Measurements from ENCODE around the gene POGZ.

POGZ gene

GRCh38 chr1:151370211-151370911, 88.9 kb downstream of the POGZ start:
- DNase-seq = no peak

DNA sequence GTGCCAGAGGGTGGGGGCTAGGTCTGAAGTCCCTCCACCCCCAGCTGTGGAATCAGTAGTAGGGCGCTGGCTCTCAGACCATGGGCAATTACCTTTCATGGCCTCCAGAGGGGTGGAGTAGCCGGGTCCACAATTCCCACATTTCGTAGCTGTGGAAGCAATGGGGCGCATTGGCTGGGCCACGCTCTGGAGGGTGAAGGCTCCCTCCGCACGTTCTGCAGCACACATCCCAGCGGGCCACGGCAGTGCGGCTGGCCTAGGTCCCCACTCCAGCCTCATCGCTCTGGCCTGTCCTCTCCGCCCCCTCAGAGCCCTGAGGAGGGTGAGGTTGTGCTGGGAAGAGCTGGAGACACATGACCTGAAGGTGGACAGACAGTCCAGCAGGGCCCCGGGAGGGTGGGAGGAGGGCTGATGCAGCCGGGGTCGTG, 89.7 kb downstream of the POGZ start:
- DNase-seq = no peak

GRCh38 chr1:151369302-151369610, 90.0 kb downstream of the POGZ start:
- no peak for DNase-seq

DNA sequence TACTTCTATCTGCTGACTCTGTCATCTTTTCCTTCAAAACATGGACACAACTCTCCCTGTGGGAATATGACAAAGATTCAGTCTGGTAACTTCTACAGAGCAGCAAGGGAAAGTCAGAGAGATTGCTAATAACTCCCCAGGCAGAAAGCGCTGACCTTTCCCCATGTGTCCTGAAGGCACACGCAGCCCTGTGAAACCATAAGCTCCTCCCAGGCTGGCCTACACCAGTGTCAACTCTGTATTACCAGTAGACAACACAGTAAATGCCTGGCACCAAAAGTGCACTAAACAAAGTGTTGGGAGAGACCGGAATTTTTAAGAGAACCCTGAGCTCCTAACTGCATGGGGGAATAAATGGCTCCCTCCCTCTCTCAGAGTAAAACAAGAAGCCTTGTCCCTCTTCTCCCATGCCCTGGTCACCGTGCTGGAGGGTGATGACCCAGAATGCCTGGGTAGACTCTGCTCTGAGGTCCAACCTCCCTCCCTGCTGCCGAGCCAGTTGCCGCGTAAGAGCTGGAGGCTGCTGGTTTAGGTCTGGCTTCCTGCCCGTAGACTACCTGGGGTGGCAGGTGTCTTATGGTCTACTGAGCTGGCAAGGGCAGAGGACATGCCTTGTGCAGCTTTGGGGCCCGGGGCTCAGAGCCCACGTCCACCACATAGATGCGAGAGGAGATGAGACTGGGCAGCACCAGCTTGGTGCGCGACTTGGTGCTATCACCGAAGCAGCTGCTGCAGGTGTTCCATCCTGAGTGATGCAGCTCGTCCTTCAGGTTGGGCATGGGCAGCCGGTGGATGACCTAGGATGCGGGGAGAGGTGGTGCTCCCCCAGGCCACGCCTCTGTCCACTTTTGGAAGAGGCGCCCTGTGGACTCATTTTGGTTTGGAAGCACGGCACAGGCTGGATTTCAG, 90.6 kb downstream of the POGZ start:
- peak; percentile 47 for DNase-seq

DNA sequence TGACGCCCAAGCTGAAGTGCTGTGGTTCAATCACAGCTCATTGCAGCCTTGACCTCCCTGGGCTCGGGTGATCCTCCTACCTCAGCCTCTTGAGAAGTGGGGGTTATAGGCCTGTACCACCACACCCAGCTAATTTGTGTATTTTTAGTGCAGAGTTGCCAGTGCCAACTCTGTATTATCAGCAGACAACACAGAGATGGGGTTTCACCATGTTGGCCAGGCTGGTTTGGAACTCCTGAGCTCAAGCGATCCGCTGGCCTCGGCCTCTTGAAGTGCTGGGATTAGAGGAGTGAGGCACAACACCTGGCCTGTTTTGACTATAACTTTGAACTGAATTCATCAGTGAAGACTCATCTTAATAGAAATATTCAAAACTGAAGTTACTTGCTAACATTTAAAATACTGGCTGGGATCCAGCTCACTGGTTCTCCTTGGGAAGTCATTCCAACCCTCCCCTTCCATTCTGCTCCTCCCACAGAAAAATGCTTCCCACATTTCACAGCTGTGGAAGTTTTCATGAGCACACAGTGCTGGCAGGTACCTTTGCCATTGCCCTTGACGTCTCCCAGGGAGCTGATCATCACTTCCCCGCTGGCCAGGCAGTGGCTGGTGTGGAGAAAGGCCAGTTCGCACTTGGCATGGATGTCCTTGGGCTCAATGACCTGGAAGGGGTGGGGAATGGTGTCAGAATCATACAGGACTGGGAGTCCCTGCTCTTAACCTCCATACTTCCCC, 91.5 kb downstream of the POGZ start:
- no peak for DNase-seq

GRCh38 chr1:151364996-151365395, 94.3 kb downstream of the POGZ start:
- DNase-seq = no peak

GRCh38 chr1:151362308-151363155, 96.8 kb downstream of the POGZ start:
- DNase-seq = no peak

GRCh38 chr1:151361883-151362282, 97.4 kb downstream of the POGZ start:
- no peak for DNase-seq

- DNase-seq = no peak
Measured at GRCh38 chr1:151356696-151357095, 102.6 kb downstream of the POGZ start.

All from NCI-H1092 treated with DMSO at 0.1 percent for 48 hours (cell line).